Measurements from ENCODE around the gene MNX1.

DNA sequence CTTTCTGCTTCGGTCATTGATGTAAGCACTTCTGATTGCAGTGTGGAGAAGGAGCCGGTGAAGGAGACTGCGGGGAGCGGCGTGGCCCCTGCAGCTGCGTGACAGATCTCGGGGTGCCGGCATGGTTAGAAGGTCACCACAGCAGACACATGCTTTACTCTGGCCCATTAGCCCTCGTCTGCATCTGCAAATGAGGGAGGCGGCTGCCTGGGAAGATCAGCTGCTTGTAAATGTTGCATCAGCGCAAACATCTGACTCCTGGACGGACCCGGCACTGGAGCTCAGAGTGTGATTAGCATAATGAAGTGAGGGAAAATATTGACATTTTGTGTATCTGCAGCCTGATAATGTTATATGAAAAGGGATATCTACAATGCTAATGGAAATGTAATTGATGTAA is 30.5 kb upstream of the MNX1 start:
- TF ChIP-seq, protein P1, sequence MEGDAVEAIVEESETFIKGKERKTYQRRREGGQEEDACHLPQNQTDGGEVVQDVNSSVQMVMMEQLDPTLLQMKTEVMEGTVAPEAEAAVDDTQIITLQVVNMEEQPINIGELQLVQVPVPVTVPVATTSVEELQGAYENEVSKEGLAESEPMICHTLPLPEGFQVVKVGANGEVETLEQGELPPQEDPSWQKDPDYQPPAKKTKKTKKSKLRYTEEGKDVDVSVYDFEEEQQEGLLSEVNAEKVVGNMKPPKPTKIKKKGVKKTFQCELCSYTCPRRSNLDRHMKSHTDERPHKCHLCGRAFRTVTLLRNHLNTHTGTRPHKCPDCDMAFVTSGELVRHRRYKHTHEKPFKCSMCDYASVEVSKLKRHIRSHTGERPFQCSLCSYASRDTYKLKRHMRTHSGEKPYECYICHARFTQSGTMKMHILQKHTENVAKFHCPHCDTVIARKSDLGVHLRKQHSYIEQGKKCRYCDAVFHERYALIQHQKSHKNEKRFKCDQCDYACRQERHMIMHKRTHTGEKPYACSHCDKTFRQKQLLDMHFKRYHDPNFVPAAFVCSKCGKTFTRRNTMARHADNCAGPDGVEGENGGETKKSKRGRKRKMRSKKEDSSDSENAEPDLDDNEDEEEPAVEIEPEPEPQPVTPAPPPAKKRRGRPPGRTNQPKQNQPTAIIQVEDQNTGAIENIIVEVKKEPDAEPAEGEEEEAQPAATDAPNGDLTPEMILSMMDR (IDR thresholded peaks at IDR 0.05; ENCODE audit: insufficient read depth, low read length), result no peak
- TF ChIP-seq POLR2AphosphoS5 (IDR thresholded peaks at IDR 0.05; ENCODE audit: low read depth), result no peak
- TF ChIP-seq, protein P2, sequence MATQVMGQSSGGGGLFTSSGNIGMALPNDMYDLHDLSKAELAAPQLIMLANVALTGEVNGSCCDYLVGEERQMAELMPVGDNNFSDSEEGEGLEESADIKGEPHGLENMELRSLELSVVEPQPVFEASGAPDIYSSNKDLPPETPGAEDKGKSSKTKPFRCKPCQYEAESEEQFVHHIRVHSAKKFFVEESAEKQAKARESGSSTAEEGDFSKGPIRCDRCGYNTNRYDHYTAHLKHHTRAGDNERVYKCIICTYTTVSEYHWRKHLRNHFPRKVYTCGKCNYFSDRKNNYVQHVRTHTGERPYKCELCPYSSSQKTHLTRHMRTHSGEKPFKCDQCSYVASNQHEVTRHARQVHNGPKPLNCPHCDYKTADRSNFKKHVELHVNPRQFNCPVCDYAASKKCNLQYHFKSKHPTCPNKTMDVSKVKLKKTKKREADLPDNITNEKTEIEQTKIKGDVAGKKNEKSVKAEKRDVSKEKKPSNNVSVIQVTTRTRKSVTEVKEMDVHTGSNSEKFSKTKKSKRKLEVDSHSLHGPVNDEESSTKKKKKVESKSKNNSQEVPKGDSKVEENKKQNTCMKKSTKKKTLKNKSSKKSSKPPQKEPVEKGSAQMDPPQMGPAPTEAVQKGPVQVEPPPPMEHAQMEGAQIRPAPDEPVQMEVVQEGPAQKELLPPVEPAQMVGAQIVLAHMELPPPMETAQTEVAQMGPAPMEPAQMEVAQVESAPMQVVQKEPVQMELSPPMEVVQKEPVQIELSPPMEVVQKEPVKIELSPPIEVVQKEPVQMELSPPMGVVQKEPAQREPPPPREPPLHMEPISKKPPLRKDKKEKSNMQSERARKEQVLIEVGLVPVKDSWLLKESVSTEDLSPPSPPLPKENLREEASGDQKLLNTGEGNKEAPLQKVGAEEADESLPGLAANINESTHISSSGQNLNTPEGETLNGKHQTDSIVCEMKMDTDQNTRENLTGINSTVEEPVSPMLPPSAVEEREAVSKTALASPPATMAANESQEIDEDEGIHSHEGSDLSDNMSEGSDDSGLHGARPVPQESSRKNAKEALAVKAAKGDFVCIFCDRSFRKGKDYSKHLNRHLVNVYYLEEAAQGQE (IDR thresholded peaks at IDR 0.05; ENCODE audit: insufficient replicate concordance, low read depth), result no peak
- no peak for TF ChIP-seq GABPA (IDR thresholded peaks at IDR 0.05; ENCODE audit: low read depth)
- no peak for TF ChIP-seq SPI1 (IDR thresholded peaks at IDR 0.05; ENCODE audit: borderline replicate concordance, low read depth)
